Measurements from ENCODE around the gene ASB3.

The ASB3 gene

DNA sequence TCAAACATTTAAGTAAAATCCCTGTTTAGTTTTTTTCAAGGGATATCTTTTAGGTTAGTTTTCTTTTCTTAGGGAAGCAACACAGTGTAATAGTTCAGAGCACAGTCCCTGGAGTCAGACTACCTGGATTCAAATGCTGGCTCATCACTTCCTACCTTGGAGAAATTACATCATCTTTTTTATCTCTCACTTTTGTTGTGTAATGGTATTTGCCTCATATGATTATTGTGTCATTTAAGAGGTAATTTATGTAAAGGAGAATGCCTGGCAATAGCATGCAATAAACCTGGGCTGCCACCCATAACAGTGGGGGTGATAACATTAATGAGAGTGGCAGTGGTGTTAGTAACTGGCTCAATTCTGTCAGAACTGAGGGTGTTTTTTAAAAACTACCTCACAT, 26.4 kb upstream of the ASB3 start:
- Mint-ChIP-seq H3K27ac (no peak overlapping the region), H3K4me3 (no peak overlapping the region), H3K4me1 (no peaks in the 10 kb centered on the region), H3K27me3 (no peaks in the 10 kb centered on the region), H3K36me3 (peaks cover 43% of the 10 kb centered on the region), H3K9me3 (no peaks in the 10 kb centered on the region)
- no peak for DNase-seq
- CTCF ChIA-PET = no interaction called here

DNA sequence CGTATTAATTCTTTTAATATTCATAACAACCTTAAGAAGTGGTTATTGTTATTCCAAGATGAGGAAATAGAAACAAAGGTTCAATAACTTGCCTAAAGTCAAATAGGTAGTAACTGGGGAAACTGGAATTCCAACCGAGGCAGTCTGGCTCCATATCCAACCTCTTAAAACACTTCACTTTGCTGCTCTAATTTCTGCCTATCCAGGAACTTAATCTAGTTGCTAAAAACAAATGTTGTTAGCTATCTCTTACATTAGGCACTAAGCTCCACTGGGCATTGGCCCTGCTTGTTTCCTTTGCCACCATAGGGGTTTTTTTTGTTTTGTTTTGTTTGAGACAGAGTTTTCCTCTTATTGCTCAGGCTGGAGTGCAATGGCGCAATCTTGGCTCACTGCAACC, 24.8 kb upstream of the ASB3 start:
- CTCF ChIA-PET = no interaction called here
- peaks cover 31% of the 10 kb centered on the region for H3K36me3 Mint-ChIP-seq
- H3K9me3 Mint-ChIP-seq = no peaks in the 10 kb centered on the region
- H3K4me3 Mint-ChIP-seq = no peak overlapping the region
- H3K4me1 Mint-ChIP-seq = no peaks in the 10 kb centered on the region
- no peaks in the 10 kb centered on the region for H3K27me3 Mint-ChIP-seq
- DNase-seq = no peak
- no peak overlapping the region for H3K27ac Mint-ChIP-seq

DNA sequence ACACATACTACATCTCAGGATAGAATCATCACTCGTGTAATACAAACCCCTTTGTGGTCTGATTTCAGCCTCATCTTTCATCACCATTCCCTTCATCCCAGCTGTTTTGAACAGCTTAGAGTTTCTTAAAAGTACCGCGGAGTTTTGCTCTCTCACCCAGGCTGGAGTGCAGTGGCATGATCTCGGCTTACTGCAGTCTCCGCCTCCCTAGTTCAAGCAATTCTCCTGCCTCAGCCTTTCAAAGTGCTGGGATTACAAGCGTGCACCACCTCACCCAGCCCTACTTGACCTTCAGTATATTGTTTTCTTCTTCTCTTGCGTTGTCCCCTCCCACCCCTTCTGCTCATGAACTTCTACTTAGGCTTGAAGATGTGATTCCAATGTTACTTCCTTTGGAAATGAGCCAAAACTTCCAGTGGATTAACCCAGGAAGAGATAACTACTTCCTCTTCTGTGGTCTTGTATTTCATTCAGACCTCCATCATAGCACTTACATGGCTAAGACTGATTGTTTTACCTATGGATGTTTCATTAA, 15.9 kb upstream of the ASB3 start:
- H3K36me3 Mint-ChIP-seq = peaks cover 14% of the 10 kb centered on the region
- no peaks in the 10 kb centered on the region for H3K27me3 Mint-ChIP-seq
- peaks cover 6% of the 10 kb centered on the region for H3K4me1 Mint-ChIP-seq
- CTCF ChIA-PET = interaction anchor here (0.6 kb wide), 1 partner anchor 115 kb away, joined by 3 read pairs; no protein-coding TSS in a partner anchor
- no peak overlapping the region for H3K27ac Mint-ChIP-seq
- no peak for DNase-seq
- no peak overlapping the region for H3K4me3 Mint-ChIP-seq
- no peaks in the 10 kb centered on the region for H3K9me3 Mint-ChIP-seq

DNA sequence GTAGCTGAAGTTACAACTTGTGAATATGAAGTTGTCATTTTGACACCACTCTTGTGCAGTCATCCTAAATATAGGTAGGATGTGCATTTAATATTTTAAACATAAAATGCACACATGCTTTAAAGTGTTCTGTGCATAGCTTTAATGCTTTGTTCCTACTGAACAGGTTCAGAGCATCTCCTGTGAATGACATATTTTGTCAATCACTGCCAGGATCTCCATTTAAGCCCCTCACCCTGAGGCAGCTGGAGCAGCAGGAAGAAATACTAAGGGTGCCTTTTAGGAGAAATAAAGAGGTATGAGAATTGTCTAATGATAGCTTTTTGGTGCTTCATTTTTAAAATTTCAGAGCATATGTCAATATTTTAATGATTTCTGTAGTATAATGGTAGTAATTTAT, 14.8 kb upstream of the ASB3 start:
- Mint-ChIP-seq H3K27me3 (no peaks in the 10 kb centered on the region), H3K27ac (no peak overlapping the region), H3K36me3 (peaks cover 14% of the 10 kb centered on the region), H3K4me3 (no peak overlapping the region), H3K9me3 (no peaks in the 10 kb centered on the region), H3K4me1 (peaks cover 6% of the 10 kb centered on the region)
- no peak for DNase-seq
- CTCF ChIA-PET = interaction anchor here (0.8 kb wide), 1 partner anchor 15 kb away, joined by 3 read pairs; no protein-coding TSS in a partner anchor

DNA sequence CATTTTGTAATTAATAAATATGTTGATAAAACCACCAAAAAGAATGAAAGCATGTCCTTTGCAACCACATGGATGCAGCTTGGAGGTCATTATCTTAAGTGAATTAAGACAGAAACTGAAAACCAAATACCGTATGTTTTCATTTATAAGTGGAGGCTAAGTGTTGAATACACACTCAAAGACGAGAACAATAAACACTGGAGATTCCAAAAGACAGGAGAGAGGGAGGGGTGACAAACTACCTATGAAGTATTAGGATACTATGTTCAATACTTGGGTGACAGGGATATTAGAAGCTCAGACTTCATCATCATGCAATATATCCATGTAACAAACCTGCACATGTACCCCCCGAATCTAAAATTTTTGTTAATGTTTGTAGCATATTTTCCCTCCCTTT, 7.1 kb upstream of the ASB3 start:
- Mint-ChIP-seq H3K27me3 (no peaks in the 10 kb centered on the region), H3K9me3 (no peaks in the 10 kb centered on the region), H3K4me3 (no peak overlapping the region), H3K36me3 (peaks cover 4% of the 10 kb centered on the region), H3K4me1 (peaks cover 13% of the 10 kb centered on the region), H3K27ac (no peak overlapping the region)
- no peak for DNase-seq
- CTCF ChIA-PET = no interaction called here

DNA sequence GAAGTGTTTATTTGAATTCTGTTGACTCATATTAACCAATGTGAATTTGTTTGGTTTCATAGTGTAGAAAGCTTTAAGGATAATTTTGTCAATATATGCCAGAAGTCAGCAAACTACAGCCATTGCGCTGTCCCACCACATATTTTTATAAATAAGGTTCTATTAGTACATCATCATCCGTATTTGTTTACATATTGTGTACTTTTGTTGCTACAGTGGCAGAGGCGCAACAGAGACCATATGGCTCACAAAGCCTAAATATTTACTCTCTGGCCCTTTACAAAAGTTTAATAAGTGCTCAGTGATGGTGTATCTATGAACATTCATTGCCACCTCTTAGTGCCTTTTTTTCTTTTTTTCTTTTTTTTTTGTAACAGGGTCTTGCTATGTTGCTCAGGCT, 6.5 kb upstream of the ASB3 start:
- H3K36me3 Mint-ChIP-seq = peaks cover 4% of the 10 kb centered on the region
- CTCF ChIA-PET = no interaction called here
- H3K27me3 Mint-ChIP-seq = no peaks in the 10 kb centered on the region
- no peak overlapping the region for H3K4me3 Mint-ChIP-seq
- H3K4me1 Mint-ChIP-seq = peaks cover 17% of the 10 kb centered on the region
- H3K9me3 Mint-ChIP-seq = no peaks in the 10 kb centered on the region
- no peak overlapping the region for H3K27ac Mint-ChIP-seq
- no peak for DNase-seq

DNA sequence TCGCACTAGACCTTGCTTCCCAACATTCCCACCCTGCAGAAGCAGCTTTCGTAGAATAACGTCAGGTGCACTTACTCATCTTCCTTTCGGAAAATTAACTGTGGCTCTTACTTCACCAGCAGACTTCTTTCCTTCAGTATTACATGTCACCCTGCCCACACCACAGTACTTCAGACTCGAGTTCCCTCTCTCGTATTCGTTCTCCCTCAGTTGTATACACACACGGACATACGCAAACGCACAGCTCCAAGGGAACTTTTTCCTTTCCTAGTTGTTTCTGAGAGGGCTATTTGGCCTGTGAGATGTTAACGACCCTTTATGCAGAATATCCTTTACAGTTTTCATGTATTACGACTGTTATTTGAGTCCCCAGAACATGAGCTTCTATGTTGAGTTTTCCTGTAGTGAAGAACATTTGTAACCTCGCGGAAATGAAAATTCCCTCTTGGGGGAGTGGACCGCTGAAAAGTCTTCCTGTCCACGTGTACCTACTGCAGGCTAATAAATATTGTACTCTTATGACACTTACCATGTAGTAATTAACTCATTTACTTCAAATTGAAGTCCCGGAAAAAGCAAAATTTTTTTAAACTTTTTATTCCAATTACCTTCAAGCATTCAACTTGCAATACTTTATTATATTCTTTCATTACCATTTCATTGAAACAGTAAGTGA, 999 bp upstream of the ASB3 start:
- H3K4me3 Mint-ChIP-seq = peak overlapping the region; percentile 96
- no peaks in the 10 kb centered on the region for H3K27me3 Mint-ChIP-seq
- no peaks in the 10 kb centered on the region for H3K9me3 Mint-ChIP-seq
- H3K27ac Mint-ChIP-seq = peak overlapping the region; percentile 92
- peaks cover 49% of the 10 kb centered on the region for H3K4me1 Mint-ChIP-seq
- peaks cover 7% of the 10 kb centered on the region for H3K36me3 Mint-ChIP-seq
- no peak for DNase-seq
- CTCF ChIA-PET = no interaction called here

DNA sequence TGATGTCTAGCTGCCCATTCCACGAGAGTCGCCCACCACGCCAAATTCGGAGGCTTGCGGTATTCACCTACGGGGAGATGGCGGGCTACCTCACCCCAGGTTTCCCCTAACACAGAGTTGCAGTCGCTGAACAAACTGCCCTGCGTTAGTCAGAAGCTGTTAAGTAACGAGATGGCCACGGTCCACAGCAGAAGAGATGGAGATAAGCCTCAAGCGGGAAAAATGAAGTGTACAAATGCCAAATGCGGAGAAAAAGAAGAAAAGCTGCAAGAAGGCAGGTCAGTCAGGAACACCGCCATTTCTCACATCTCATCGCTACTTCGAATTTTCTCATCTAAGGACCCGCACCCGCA, 425 bp downstream of the ASB3 start:
- Mint-ChIP-seq H3K27me3 (no peaks in the 10 kb centered on the region), H3K4me3 (peak overlapping the region; percentile 96), H3K4me1 (peaks cover 49% of the 10 kb centered on the region), H3K27ac (peak overlapping the region; percentile 92), H3K36me3 (peaks cover 14% of the 10 kb centered on the region), H3K9me3 (no peaks in the 10 kb centered on the region)
- CTCF ChIA-PET = interaction anchor here (2.0 kb wide), 1 partner anchor 18 kb away, joined by 10 read pairs; the partner anchor contains the start of gene CHAC2
- peak; percentile 48 for DNase-seq

DNA sequence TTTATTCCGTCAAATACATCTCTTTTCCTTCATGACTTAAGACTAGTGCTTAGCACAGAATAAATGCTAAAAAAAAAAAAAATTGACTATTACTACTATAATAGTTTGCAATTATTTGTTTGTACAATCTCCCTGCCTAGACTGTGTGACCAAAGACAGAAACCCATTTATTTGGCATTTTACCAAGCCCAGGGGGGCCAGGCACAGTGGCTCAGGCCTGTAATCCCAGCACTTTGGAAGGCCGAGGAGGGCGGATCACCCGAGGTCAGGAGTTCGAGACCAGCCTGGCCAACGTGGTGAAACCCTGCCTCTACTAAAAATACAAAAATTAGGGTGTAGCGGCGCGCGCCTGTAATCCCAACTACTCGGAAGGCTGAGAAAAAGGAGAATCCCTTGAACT, 1.4 kb downstream of the ASB3 start:
- peak overlapping the region; percentile 96 for H3K4me3 Mint-ChIP-seq
- no peak for DNase-seq
- no peaks in the 10 kb centered on the region for H3K27me3 Mint-ChIP-seq
- H3K36me3 Mint-ChIP-seq = peaks cover 14% of the 10 kb centered on the region
- H3K9me3 Mint-ChIP-seq = no peaks in the 10 kb centered on the region
- no peak overlapping the region for H3K27ac Mint-ChIP-seq
- CTCF ChIA-PET = interaction anchor here (1.0 to 2.0 kb wide), 2 partner anchors 9 to 17 kb away, joined by 3 to 10 read pairs; partner anchors contain the start of gene CHAC2
- H3K4me1 Mint-ChIP-seq = peaks cover 42% of the 10 kb centered on the region

DNA sequence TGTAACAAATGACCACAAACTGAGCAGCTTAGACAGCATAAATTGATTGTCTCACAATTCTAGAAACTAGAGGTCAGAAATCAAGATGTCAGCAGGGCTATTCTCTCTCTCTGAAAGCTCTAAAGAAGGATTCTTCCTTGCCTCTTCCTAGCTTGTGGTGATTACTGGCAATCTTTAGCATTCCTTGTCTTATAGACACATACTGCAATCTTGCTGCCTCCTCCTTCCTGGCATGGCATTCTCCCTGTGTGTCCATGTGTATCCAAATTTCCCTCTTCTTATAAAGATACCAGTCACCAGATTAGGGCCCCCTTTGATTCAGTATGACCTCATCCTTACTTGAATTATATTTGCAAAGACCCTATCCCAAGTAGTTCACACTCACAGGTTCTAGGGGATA, 2.3 kb downstream of the ASB3 start:
- H3K27me3 Mint-ChIP-seq = no peaks in the 10 kb centered on the region
- CTCF ChIA-PET = interaction anchor here (1.0 to 2.0 kb wide), 2 partner anchors 8 to 16 kb away, joined by 3 to 10 read pairs; partner anchors contain the start of gene CHAC2
- peaks cover 18% of the 10 kb centered on the region for H3K36me3 Mint-ChIP-seq
- peak overlapping the region; percentile 0 for H3K4me3 Mint-ChIP-seq
- no peak overlapping the region for H3K27ac Mint-ChIP-seq
- no peaks in the 10 kb centered on the region for H3K9me3 Mint-ChIP-seq
- DNase-seq = no peak
- H3K4me1 Mint-ChIP-seq = peaks cover 41% of the 10 kb centered on the region

DNA sequence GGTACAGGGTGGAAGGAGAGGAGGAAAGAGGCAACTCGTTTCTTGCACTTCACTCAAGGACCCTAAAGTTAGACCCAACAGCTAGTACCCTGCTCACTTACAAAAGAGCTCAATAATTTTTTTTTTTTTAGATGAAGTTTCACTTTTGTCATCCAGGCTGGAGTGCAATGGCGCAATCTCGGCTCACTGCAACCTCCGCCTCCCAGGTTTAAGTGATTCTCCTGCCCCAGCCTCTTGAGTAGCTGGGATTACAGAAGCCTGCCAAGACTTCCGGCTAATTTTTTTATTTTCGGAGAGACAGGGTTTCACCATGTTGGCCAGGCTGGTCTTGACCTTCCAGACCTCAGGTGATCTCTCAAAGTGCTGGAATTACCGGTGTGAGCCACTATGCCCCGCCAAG, 4.1 kb downstream of the ASB3 start:
- Mint-ChIP-seq H3K4me3 (no peak overlapping the region), H3K27me3 (no peaks in the 10 kb centered on the region), H3K27ac (no peak overlapping the region), H3K9me3 (no peaks in the 10 kb centered on the region), H3K36me3 (peaks cover 27% of the 10 kb centered on the region), H3K4me1 (peaks cover 30% of the 10 kb centered on the region)
- CTCF ChIA-PET = no interaction called here
- DNase-seq = no peak

DNA sequence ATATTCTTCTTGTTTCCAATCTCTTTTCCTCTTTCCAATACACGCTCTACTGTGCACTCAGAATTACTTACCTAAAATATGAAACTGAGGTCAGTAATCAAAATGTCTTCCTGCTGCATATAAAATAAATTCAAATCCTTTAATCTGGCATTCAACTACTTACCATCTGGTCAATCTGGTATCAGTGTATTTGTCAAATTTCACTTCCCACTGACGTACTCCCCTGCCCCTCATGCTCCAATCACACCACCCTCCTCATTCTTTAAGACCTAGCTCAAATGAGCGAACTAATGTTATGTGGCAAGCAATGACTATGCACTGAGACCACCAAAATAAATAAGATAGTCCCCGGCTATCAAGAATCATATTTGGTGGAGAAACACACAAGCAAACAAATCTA, 6.7 kb downstream of the ASB3 start:
- CTCF ChIA-PET = interaction anchor here (0.8 kb wide), 1 partner anchor 11 kb away, joined by 3 read pairs; no protein-coding TSS in a partner anchor
- Mint-ChIP-seq H3K36me3 (peaks cover 29% of the 10 kb centered on the region), H3K27me3 (no peaks in the 10 kb centered on the region), H3K27ac (no peak overlapping the region), H3K9me3 (no peaks in the 10 kb centered on the region), H3K4me1 (peaks cover 24% of the 10 kb centered on the region), H3K4me3 (no peak overlapping the region)
- DNase-seq = no peak

DNA sequence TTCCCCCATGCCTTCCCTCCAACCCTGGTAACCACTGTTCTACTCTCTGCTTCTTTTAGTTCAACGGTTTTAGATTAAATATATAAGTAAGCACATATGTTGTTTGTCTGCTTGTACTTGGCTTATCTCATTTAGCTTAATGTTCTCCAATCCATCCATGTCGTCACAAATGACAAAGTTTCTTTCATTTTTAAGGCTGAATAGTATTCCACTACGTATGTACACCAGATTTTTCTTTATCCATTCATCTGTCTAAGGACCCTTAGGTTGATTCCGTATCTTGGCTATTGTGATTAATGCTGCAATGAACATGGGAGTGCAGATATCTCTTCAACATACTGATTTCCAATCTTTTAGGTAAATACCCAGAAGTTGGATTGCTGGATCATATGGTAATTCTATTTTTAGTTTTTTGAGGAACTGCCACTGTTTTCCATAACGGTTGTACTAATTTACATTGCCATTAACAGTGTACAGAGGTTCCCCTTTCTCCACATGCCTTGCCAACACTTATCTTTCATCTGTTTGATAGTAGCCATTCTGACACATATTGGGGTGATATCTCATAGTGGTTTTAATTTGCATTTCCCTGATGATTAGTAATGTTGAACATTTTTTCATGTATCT, 8.1 kb downstream of the ASB3 start:
- Mint-ChIP-seq H3K27ac (no peak overlapping the region), H3K4me3 (no peak overlapping the region), H3K9me3 (no peaks in the 10 kb centered on the region), H3K36me3 (peaks cover 35% of the 10 kb centered on the region), H3K27me3 (no peaks in the 10 kb centered on the region), H3K4me1 (peaks cover 16% of the 10 kb centered on the region)
- DNase-seq = no peak
- CTCF ChIA-PET = no interaction called here

DNA sequence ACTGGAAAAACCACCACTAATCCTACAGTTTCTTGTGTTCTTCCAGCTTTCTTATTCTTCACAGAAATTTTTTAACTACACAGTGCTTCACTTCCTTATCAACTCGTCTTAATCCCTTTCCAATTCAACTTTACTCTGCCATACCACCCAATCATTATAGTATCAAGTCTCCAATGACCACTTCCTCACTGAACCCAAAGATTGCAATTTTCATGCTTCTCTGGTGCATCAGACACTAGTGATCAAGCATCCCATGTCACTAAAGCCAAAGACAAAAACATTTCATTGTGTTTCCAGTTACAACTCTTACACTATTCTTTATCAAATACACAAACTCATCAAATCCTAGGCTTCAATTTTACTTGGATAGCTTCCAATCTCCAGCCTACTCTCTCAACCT, 9.6 kb downstream of the ASB3 start:
- DNase-seq = no peak
- H3K27me3 Mint-ChIP-seq = no peaks in the 10 kb centered on the region
- peaks cover 38% of the 10 kb centered on the region for H3K36me3 Mint-ChIP-seq
- CTCF ChIA-PET = interaction anchor here (0.9 to 1.3 kb wide), 2 partner anchors 8 kb away, joined by 3 to 4 read pairs; no protein-coding TSS in a partner anchor
- peaks cover 15% of the 10 kb centered on the region for H3K4me1 Mint-ChIP-seq
- H3K4me3 Mint-ChIP-seq = no peak overlapping the region
- H3K27ac Mint-ChIP-seq = no peak overlapping the region
- H3K9me3 Mint-ChIP-seq = no peaks in the 10 kb centered on the region

DNA sequence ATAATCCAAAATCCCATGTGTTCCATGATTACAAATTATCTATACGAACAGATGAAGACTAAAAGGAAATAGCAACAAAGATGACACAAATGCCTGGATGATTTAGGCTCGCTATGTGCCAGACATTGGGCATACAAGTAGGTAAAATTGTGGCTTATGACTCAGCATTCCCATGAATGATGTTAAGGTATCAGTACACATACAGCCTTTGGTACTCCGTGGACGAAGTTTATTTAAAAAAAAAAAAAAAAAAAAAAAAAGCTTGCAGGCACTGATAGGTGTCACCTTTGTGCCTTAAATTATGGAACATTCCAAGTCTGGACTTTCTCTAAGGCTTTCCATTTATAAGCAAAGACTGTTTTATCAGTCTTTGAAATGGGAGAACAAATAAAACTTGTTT, 16.5 kb downstream of the ASB3 start:
- peaks cover 43% of the 10 kb centered on the region for H3K4me1 Mint-ChIP-seq
- H3K36me3 Mint-ChIP-seq = peaks cover 19% of the 10 kb centered on the region
- H3K27ac Mint-ChIP-seq = no peak overlapping the region
- CTCF ChIA-PET = no interaction called here
- H3K27me3 Mint-ChIP-seq = no peaks in the 10 kb centered on the region
- no peak for DNase-seq
- no peaks in the 10 kb centered on the region for H3K9me3 Mint-ChIP-seq
- no peak overlapping the region for H3K4me3 Mint-ChIP-seq
